MM.1S (cell line): ENCODE results near the gene F5.

Source experiments
- DNase-seq: peaks from one replicate; pipeline ENCODE4 v3.0.0-alpha.2; 2015
- H2AFZ ChIP-seq: fragments of 300-600 bp; sonication (generic); 2 replicates; pipeline ENCODE4 v1.6.0; 2016; ENCODE audit warnings: antibody characterized with exemption, low read length
- H3F3A ChIP-seq: fragments of 300-600 bp; sonication (generic); 2 replicates; pipeline ENCODE4 v1.6.1; 2016; ENCODE audit warnings: mild to moderate bottlenecking, antibody characterized with exemption, low read length, moderate library complexity, mixed read lengths; ENCODE audit not compliant: insufficient read depth
- H3K27ac ChIP-seq: fragments of 300-600 bp; sonication (generic); 2 replicates; pipeline ENCODE4 v1.5.1; 2016; ENCODE audit warnings: mild to moderate bottlenecking, low read length
- H3K27me3 ChIP-seq: fragments of 300-600 bp; sonication (generic); replicated peaks from 2 replicates; pipeline ENCODE4 v1.6.0; 2016; ENCODE audit warnings: low read length; ENCODE audit not compliant: insufficient read depth
- H3K36me3 ChIP-seq: fragments of 300-600 bp; sonication (generic); replicated peaks from 2 replicates; pipeline ENCODE4 v1.6.1; 2016; ENCODE audit warnings: mild to moderate bottlenecking, low read length, mixed read lengths; ENCODE audit not compliant: insufficient read depth
- H3K4me1 ChIP-seq: fragments of 300-600 bp; sonication (generic); 2 replicates; pipeline ENCODE4 v1.6.1; 2016; ENCODE audit warnings: low read length, mixed read lengths
- H3K4me2 ChIP-seq: fragments of 300-600 bp; sonication (generic); 2 replicates; pipeline ENCODE4 v1.6.0; 2016; ENCODE audit warnings: low read depth, low read length
- H3K4me3 ChIP-seq: fragments of 300-600 bp; sonication (generic); 2 replicates; pipeline ENCODE4 v1.5.1; 2016; ENCODE audit warnings: low read length, mixed read lengths
- H3K79me2 ChIP-seq: fragments of 300-600 bp; sonication (generic); 2 replicates; pipeline ENCODE4 v1.6.1; 2016; ENCODE audit warnings: mixed run types, low read length, mixed read lengths
- H3K9ac ChIP-seq: fragments of 300-600 bp; sonication (generic); 2 replicates; pipeline ENCODE4 v1.6.1; 2016; ENCODE audit warnings: low read length, mixed read lengths
- H3K9me2 ChIP-seq: fragments of 300-600 bp; sonication (generic); replicated peaks from 2 replicates; pipeline ENCODE4 v1.6.1; 2016; ENCODE audit warnings: mild to moderate bottlenecking, low read length, mixed read lengths; ENCODE audit not compliant: insufficient read depth
- H3K9me3 ChIP-seq: fragments of 300-600 bp; sonication (generic); replicated peaks from 2 replicates; pipeline ENCODE4 v1.6.1; 2016; ENCODE audit warnings: mild to moderate bottlenecking, low read length, mixed read lengths; ENCODE audit not compliant: insufficient read depth
- H4K20me1 ChIP-seq: fragments of 300-600 bp; sonication (generic); 2 replicates; pipeline ENCODE4 v1.6.1; 2016; ENCODE audit warnings: mild to moderate bottlenecking, low read length, moderate library complexity, mixed read lengths; ENCODE audit not compliant: insufficient read depth
- EZH2 ChIP-seq: fragments of 300-600 bp; sonication (generic); optimal IDR thresholded peaks from 2 replicates; pipeline ENCODE3; 2017; ENCODE audit warnings: low read depth, mild to moderate bottlenecking, antibody characterized with exemption, low read length, mixed read lengths
- EZH2phosphoT487 ChIP-seq: fragments of 300-600 bp; sonication (generic); IDR thresholded peaks from 2 replicates; pipeline ENCODE4 v1.6.1; 2018; ENCODE audit warnings: antibody characterized with exemption, low read length
- TF ChIP-seq, protein P1 (sequence below): fragments of 300-600 bp; sonication (generic); IDR thresholded peaks from 2 replicates; pipeline ENCODE4 v1.5.1; 2016; ENCODE audit warnings: antibody characterized with exemption, low read length, mixed read lengths

Gene F5

GRCh38 chr1:169624122-169624521, 37.8 kb upstream of the F5 start:
- H3K9me2 ChIP-seq: no peaks in the 10 kb centered on the region
- H3K27me3 ChIP-seq: no peaks in the 10 kb centered on the region
- no peaks in the 10 kb centered on the region for H3F3A ChIP-seq
- no peak overlapping the region for H3K27ac ChIP-seq
- no peak overlapping the region for H3K4me2 ChIP-seq
- no peak for DNase-seq
- H2AFZ ChIP-seq: no peak overlapping the region
- H3K4me1 ChIP-seq: no peaks in the 10 kb centered on the region
- no peaks in the 10 kb centered on the region for H3K79me2 ChIP-seq
- no peaks in the 10 kb centered on the region for H3K9me3 ChIP-seq
- TF ChIP-seq EZH2phosphoT487: no peak
- TF ChIP-seq, protein P1, sequence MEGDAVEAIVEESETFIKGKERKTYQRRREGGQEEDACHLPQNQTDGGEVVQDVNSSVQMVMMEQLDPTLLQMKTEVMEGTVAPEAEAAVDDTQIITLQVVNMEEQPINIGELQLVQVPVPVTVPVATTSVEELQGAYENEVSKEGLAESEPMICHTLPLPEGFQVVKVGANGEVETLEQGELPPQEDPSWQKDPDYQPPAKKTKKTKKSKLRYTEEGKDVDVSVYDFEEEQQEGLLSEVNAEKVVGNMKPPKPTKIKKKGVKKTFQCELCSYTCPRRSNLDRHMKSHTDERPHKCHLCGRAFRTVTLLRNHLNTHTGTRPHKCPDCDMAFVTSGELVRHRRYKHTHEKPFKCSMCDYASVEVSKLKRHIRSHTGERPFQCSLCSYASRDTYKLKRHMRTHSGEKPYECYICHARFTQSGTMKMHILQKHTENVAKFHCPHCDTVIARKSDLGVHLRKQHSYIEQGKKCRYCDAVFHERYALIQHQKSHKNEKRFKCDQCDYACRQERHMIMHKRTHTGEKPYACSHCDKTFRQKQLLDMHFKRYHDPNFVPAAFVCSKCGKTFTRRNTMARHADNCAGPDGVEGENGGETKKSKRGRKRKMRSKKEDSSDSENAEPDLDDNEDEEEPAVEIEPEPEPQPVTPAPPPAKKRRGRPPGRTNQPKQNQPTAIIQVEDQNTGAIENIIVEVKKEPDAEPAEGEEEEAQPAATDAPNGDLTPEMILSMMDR: no peak
- TF ChIP-seq EZH2: no peak
- no peaks in the 10 kb centered on the region for H4K20me1 ChIP-seq
- no peaks in the 10 kb centered on the region for H3K36me3 ChIP-seq
- H3K4me3 ChIP-seq: no peak overlapping the region
- no peak overlapping the region for H3K9ac ChIP-seq

DNA sequence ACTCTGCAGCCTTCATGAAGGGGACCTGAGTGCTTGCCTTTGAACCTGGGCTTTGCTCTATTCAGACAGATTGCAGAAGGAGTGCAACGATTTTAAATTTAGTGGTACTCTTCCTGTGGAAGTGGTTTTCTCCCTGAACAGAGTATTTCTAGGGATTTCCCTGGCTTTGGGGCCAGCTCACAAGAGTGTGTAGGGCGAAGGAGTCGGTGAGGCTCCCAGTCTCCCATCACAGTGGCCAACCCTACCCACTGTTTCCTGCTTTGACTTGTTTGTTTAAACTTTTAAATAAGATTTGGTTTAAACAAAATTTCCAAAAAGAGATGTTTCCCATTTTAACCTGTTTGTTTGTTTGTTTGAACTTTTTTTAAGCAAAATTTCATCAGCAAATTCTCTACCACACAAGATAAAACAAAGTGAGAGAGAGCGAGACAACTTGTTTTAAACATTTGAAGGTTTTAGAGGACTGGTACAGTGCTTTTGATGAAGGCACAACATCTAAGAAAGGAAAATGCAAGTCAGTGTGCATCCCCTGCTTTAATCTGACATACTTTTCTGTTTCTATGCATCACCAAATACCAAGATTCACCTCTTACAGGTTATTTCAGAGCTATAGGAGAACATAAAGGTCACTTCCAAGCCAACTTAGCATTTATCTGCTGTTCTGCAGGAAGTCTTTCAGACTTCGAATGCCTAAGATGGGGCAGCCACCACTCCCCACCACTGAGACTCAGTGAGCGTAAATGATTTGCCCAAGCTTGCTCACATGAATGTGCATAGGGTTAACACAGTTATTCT, 37.0 kb upstream of the F5 start:
- no peak for DNase-seq
- no peak overlapping the region for H3K9ac ChIP-seq
- no peaks in the 10 kb centered on the region for H3K9me3 ChIP-seq
- H4K20me1 ChIP-seq: no peaks in the 10 kb centered on the region
- H3K27me3 ChIP-seq: no peaks in the 10 kb centered on the region
- no peaks in the 10 kb centered on the region for H3K36me3 ChIP-seq
- no peak overlapping the region for H2AFZ ChIP-seq
- H3F3A ChIP-seq: no peaks in the 10 kb centered on the region
- TF ChIP-seq, protein P1: no peak
- TF ChIP-seq EZH2 (no peak), EZH2phosphoT487 (no peak)
- H3K4me3 ChIP-seq: no peak overlapping the region
- no peaks in the 10 kb centered on the region for H3K9me2 ChIP-seq
- H3K27ac ChIP-seq: no peak overlapping the region
- no peaks in the 10 kb centered on the region for H3K79me2 ChIP-seq
- no peaks in the 10 kb centered on the region for H3K4me1 ChIP-seq
- no peak overlapping the region for H3K4me2 ChIP-seq

DNA sequence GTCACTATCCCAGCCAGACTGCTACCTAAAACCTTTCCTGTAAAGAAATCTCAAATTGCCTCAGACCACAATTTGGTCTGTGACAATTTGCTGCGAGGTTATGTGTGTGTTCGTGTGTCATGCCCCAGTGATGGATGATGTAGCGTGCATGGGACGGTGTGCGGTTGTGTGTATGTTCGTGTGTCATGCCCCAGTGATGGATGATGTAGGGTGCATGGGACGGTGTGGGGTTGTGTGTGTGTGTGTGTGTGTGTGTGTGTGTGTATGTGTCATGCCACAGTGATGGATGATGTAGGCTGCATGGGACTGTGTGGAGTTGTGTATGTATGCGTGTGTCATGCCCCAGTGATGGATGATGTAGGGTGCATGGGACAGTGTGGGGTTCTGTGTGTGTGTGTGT, 34.3 kb upstream of the F5 start:
- no peak overlapping the region for H3K27ac ChIP-seq
- H3K27me3 ChIP-seq: no peaks in the 10 kb centered on the region
- H3K36me3 ChIP-seq: no peaks in the 10 kb centered on the region
- no peaks in the 10 kb centered on the region for H3K4me1 ChIP-seq
- TF ChIP-seq EZH2phosphoT487 (no peak), EZH2 (no peak)
- TF ChIP-seq, protein P1: no peak
- H4K20me1 ChIP-seq: no peaks in the 10 kb centered on the region
- H3F3A ChIP-seq: no peaks in the 10 kb centered on the region
- H3K9ac ChIP-seq: no peak overlapping the region
- H3K9me2 ChIP-seq: no peaks in the 10 kb centered on the region
- H3K4me2 ChIP-seq: no peak overlapping the region
- no peaks in the 10 kb centered on the region for H3K9me3 ChIP-seq
- no peak overlapping the region for H3K4me3 ChIP-seq
- H3K79me2 ChIP-seq: no peaks in the 10 kb centered on the region
- no peak overlapping the region for H2AFZ ChIP-seq
- DNase-seq: no peak
